GM21515 (cell line): ENCODE results near the gene RIMS3.

Source experiments
- ATAC-seq: cut with Tn5 transposase; IDR thresholded peaks from one replicate; pipeline ENCODE4 v1.9.1; 2021; ENCODE audit not compliant: unreplicated experiment

Gene RIMS3

DNA sequence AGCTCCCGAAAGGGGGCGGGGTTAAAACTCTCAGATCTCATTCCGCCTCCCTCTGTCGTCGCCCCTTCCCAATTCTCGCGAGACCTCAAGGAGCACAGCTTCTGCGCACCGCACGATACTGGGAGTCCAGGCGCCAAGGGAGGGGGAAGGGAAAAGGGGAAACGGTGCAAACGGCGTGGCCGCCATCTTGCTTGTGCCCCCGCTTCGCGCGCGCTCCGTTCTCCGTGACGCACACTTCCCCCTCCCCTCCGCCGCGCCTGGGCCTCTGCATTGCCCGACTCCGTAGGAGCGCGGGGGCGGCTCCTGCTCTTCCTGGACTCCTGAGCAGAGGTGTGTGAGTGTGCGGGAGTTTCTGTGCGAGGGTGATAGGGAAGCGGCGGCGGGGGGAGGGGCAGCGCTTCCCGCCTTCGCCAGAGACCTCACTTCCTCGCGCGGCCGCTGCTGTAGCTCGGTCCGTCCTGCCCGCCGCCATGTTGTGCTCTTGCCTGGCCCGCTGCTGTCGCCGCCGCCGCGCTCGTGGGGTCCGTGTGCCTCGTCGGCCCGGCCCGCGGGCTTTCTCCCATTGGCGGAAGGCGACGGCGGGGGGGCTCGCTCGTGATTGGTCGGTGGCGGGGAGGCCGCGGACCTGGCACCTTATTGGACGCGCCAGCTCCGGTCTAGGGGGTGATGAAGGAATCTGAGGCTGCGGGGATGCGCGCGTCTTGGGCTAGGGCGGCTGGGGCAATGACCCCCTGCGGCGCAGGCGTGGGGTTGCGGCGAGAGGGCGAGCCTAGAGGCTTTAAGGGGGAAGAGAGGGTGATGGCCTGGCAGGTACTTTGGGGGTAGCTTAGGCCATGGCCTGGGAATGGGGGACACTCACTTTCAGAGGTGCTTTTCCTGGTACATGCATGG, 26.3 kb upstream of the RIMS3 start, which contains the start of gene NFYC:
Gene NFYC (plus strand): TSS at position 167 of the 891 bp plus-strand sequence. CDS start 47,140 bp downstream, outside the sequence.
- peak; percentile 68 for ATAC-seq

DNA sequence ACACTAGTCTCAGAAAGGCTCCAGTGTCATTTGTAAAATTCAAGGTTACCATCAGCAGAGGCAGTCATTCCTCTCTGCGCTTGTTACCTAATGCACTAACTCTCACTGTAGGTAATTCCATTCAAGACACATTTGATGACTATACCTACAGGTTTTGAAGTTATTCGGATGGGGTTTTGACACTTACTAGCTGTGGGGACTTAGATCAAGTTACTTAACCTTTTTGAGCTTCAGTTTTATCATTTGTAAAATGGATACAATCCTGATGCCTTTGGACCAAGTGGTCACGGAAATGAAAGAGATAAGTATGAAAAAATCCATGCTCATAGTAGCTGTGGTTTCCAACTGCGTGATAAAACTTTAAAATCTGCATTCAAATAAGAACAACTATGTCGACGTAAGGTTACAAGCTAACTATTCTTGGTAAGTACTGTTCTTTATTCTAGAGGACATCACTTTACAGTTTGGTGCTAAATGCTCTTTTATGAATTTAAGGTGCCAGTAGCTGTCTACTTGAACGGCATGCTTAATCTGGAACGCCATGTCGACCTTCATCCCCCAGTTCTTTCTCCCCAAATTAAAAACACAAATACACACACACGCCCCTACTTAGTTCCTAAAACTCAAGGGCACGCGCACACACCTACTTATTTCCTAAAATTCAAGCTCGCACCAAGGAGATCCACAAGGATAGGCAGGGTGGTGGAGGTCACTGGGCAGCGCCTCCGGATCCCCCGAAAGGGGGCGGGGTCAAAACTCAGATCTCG, 25.5 kb upstream of the RIMS3 start:
- no peak for ATAC-seq

DNA sequence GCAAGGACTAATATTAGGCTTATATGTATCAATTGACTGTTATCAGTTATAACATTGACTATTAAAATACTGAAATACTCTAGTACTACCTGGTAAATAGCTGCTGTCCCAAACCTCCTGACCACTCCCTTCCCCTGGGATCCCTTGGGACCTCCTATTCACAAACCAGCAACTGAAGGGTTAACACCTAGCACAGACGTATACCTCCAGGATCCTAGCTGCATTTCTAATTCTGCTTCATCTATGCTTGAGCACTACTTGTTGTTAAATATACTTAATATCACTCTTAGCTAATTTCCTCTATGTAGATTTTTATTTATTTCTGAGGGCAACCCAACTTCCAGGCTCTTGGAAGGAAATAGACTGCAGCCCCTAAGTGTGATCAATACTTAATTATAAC, 24.3 kb upstream of the RIMS3 start:
- ATAC-seq = no peak

DNA sequence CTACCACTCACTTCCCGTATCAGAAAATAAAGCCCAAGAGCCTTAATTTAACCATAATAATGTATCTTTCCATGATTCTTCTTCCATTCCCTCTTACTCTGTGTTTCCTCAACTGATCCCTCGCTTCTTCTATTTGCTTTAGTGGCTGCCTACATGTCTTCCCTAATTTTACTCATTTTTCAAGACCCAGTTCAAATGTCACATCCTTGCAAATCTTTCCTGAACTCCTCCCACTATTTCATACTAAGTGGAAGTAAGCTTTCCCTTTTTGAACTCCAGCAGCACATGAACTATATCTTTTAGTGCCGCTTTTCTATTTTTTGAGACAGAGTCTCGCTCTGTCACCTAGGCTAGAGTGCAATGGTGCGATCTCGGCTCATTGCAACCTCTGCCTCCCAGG, 22.2 kb upstream of the RIMS3 start:
- ATAC-seq = no peak

DNA sequence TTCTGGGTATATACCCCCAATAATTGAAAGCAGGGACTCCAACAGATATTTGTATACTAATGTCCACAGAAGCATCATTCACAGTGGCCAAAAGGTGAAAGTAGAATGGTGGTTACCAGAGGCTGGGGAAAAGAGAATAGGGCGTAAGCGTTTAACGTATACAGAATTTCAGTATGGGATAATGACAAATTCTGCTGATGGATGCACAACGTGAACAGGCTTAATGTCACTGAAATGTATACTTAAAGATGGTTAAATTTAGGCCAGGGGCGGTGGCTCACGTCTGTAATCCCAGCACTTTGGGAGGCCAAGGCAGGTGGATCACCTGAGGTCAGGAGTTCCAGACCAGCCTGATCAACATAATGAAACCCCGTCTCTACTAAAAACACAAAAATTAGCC, 21.6 kb upstream of the RIMS3 start:
- no peak for ATAC-seq

DNA sequence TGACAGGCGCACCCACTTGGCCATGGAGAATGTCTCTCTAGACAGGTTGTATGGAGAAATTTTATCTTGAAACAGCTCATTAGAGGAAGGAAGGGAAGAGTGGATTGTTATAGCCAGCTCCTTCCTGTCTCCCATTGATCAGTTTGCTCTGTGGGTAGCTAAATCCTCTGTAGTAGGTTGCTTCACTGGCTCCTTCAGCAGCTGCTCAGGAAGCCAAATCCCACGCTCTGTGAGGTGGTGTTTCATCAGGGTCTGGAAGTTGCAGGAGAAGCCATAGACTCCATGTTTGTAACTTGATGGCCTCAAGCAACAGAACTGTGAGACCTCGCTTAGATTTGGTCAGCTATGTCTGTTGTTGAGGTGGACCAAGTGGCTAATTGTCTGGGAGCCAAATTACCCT, 19.2 kb upstream of the RIMS3 start:
- no peak for ATAC-seq

DNA sequence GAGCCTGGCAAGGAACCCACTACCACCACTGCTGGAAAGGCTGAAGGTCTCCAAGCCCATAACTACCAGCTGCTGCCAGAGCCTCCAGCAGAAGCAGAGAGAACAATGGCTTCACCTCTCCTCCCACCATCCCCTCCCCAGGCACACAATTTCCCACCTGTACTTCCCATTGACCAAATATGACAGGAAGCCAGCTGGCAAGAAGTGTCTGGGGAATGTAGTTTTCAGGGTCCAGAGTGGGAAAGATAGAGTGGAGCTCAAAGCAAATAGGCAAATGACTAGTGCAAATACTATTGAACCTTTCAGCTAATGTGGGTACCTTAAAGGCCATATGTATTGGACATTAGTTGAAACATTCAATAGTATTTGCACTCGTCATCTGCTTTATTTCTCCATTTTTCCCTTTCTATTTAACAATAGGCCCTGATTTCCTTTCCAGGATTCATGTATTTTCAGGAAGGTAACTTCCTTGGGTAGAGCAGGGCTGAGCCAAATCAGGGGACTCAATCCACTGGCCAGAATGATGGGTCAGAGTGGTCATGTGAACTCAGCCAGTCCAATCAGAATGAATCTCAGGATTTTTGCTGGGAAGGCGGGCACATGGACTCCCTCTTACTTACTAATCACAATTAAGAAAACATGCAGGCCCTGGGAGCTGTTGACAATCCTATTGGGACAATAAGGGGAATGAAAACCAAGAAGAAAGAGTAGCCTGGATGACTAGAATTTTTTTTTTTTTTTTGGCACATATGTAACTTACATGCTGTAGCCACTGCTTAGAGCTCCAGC, 13.9 kb upstream of the RIMS3 start:
- ATAC-seq = no peak

DNA sequence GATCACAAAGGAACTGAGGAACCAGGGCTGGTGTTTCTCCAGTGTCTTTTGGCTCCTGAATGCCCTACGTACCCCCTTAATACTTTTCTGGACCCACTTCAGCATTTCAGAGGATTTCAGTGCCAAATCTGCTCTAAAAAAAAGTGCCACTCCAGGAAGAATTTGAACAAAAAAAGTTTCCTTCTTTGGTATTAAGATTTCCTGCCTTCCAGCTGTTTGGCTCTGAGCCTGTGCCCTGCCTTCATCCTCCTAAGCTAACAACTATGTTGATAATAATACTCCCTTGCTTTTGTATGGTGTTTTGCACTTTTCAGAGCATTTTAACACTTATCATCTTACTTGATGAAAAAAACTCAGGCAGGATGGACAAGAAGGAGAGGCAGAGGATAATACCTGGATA, 11.0 kb upstream of the RIMS3 start:
- no peak for ATAC-seq

DNA sequence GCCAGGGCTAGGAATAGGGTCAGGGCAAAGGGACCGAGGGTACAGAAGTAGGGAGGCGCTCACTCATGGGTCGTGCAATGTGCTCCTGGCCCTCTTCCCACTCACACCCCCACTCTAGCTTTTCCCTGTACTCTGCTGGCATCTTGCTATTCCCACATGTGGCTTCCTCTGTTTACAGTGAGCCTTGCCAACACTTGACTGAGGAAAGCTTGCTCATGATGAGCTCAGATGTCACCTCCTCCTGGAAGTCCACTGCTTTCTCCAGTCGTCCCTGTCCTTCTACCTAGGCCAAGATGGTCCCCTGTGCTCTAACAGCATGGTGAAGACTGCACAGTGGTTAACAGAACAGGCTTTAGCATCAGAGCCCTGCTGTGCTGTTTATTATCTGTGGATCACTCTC, 8.0 kb upstream of the RIMS3 start:
- ATAC-seq = no peak

DNA sequence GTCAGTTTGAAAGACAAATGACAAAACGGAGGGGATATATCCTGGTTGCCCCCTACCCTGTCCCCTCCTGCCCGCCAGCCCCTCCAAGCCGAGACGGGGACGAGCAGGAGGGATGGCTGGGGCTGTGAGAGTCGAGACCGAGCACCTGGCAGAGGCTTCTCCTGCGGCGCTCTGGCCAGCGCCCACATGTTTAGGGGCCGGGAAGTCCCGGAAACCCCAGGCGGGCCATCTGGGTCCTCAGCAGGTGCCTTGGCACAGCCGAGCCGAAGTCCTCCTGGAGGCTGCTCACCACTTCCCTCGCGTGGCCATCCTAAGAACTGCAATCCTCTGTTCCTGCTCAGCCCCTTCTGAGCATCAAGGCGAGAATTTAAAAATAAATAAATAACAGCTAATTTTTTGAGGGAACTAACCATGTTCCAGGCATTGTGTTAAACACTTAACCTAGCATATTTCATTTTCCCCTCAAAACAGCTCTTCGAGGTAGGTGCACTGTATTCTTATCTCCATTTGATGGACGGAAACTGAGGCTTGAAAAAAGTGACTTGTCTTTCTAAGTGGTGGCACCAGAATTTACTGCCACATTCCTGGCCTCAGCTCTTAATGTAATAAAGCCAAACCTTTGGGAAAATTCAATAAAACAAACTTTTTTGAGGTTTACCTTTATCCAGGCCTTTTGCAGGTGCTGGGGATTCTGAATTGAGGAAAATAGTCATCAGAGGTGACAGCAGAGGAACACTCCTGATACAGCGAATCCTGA, 3.5 kb upstream of the RIMS3 start:
- peak; percentile 57 for ATAC-seq

DNA sequence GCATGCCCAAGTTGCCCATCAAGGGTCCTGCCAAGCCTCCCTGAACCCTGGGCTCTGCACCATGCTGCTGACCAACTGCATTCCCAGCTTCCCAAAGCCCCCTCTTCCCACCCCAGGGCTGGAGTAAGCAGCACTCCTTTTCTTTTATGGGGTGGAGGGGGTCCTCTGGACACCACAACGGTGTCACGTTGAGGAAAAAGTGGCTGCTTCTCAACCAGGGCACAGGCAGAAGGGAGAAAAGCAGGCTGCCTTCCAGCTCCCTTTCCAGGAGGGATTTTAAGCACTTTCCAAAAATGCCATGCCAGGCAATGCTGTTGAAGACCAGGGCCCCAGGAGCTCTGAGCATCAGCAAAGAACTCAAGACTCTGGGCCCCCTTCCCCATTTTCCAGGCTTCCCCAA, 691 bp downstream of the RIMS3 start:
- no peak for ATAC-seq

DNA sequence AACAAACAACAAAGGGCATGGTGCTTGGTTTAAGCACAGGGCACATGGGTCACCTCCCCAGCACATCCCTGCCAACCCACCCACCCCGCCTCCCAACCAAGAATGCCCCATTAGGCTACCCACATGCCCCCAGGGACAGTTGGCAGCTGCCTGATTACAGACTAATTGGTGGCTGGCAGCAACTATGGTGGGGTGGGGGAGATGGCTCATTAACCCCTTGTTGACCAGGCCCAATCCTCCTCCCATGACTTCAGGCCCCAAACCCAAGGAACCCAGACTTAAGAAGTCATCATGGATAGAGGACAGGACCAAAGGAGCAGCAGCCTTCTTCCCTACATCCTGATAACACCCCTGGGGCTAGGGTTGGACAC, 1.3 kb downstream of the RIMS3 start:
- no peak for ATAC-seq

DNA sequence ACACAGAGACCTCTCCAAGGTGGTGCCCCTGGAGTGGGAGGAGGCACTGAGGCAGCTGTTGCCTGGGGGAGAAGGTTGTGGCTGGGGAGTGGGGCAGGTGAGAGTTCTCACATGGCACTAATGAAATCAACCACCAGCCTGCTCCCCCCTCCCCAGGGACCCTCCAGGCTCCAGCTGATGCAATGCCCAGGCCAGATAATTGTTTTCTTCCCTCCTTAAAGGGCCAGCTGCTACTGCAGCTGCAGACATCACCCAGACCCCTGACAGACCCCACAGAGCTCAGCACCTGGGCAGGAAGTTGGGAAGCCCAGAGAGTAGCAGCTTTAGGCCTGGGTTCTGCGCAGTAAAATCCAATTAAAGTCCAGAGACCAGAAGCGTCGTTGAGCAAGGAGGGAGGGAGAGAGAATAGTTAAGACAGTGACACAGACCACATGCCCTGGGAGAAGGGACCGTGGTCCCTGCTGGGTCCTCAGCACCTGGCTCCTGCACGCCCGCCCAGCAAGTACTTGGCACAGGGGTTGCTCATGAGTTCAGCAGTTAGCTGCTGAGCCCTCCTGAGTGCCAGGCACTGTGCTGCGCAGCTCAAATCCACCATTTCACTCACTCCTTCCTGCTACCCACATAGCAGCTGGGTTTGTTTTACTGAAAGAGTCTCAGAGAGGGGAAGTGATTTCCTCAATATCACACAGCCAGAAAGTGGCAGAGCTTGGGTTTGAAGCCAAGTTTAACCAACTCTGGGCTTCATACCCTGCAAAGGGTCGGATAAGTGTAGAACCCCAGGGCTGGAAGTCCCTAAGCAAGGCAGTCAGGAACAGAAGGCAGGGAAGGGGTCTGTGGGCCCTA, 1.9 kb downstream of the RIMS3 start:
- ATAC-seq = no peak

DNA sequence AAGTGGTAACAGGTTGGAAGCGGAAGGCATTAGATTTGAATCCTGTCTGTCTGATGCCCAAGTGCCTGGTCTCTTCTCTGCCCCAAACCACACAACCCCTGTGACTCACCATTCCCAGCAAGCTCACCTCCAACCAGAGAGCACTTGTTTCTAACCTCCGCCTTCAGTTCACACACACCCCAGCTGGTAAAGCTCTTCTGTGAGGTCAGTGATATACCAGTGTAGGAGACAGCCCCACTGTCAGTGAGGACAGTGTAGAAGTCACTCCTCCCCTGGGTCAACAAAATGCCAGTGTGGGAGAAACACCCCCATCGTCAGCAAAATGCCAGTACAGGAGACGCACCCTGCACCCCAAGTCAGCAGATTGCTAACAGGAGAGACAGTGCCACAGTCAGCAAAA, 2.6 kb downstream of the RIMS3 start:
- no peak for ATAC-seq

DNA sequence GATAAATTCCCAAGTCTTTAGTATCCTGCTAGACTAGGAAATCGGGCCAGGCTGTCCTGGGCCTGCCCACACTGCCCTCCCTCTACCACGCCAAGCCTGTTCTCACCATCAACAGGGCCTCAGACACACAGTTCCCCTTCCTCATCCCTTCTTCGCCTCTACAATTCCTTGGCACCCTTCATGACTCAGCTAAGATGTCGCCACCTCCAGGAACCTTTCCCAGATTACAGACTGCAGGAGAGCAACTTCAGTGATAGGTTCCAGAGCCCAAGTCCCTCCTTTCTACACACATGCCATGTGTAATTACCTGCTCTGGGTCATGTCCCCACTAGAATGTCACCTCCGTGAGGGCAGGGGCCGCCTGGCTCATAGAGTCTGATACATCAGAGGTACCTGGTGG, 3.3 kb downstream of the RIMS3 start:
- no peak for ATAC-seq

DNA sequence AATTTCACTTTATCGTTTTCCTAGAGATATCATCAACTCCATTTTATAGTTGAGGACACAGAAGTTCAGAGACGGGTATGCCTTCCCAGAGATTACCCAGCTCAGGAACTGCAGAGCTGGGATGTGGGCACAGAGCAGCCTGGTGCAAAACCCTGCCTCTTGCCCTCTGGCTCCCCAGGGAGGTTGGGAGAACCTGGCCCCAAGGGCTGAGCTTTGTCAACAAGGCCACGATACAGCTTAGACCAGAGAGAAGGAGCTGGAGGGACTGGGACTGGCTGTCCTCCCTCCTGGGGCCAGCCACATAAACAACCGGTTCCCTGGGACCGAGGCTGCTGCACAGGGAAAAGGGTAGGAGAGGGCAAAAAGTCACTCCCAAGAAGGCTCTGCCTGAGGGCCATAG, 3.8 kb downstream of the RIMS3 start:
- ATAC-seq = no peak

DNA sequence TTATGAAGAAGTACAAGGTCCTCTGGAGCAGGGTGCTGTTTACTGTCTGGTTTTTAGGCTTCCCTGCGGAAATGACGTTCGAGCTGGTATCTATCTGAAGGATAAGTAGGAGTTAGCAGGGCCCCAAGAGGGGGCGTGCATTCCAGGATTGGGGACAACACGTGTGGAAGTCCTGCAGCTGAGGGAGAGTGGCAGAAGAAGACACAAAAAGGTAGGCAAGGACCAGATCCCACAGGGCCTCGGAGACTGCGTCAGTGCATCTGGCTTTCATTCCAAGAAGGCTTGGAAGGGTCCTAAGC, 5.9 kb downstream of the RIMS3 start:
- ATAC-seq = no peak

DNA sequence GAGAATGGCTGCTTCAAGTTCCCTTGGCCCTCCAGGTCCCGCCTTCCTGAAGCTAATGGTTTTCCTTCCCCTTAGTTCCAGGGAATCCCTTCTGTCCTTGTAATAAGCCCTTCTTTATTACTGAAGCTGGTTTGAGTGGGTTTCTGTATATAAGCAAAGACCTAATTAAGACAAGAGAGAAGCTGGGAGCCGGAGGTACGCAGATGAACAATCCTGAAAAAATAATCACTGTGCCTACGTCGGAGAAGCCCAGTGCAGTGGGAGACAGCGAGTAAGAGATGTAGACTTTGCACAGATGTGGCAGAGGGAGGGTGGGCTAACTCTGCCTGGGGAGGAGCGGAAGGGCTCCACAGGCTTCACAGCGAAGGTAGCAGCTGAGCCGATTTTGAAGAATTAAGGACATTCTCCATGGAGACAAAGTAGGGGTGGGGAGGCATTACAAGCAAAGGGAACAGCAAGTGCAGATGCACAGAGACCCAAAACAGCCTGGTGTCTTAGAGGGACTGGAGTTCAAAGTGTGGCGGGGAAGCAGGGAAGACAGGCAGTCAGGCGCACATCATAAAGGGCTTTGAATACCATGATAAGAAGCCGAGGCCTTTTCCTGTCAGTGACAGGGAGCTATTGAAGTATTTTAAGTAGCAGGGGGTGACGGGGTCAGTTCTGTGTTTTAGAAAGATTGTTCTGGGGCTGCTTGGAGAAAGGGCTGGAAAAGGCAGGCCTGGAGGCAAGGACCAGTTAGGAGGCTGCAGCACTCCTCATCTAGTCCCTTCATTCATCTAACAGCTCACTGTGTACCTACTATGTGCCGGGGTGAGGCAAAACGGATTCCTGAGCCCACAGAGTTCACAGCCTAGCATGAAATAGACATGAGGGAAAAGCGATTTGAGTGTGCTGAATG, 6.5 kb downstream of the RIMS3 start:
- ATAC-seq = no peak

DNA sequence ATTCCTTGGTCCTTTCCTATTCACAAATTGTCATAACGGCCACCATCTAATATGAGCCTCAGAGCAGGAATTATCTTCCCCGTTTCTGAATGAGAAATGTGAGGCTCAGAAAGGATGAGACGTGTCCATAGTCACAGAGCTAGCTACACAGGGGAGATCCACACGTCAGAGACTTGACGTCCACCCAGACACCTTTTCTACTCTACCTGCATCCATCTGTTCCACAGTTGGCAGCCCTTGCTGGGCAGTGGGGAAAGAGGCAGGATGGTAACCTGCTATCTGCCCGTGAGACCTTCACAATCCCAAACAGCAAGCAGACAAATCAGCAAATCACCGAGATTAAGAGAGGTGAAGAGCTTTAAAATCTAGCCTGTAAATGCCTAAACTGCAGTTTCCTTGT, 8.4 kb downstream of the RIMS3 start:
- no peak for ATAC-seq
